GM19035 (cell line): Measurements from ENCODE around the gene TRPV5.
A peak's percentile ranks its signal among the peaks of the same experiment; 100 is the strongest.

Source experiments
- ATAC-seq: cut with Tn5 transposase; IDR thresholded peaks from one replicate; pipeline ENCODE4 v1.9.1; 2021; ENCODE audit not compliant: unreplicated experiment

The TRPV5 gene

DNA sequence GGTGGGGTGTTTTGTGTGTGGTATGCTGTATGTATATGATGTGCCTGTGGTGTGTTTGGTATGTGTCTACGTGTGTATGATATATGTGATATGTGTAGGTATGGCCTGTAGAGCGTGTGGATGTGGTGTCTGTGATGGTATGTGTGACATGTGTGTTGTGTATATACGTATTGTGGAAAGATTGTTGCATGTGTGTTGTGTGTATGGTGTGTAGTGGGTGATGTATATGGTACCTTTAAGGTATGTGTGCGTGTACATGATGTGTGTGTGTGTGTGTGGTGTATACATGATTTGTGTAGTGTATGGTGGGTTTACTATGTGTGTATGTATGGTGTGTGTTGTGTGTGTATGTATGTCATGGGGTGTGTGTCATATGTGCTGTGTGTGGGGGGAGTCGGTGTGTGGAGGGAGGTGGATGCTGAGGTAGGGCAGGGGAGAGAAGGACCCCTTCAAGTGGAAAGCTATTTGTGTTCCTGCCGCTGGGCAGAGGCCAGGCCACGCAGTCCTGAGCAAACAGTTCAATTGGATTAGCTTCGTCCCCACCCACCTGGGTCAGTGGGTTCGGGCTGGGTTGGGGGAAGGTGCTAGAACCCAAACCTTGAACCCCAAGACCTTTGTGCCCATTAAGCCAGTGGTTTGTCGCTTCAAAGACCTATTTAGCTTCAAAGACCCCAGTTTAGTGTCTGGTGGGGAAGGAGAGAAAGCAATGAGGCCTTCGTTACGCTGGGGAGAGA is 46.1 kb downstream of the TRPV5 start:
- ATAC-seq, result no peak

DNA sequence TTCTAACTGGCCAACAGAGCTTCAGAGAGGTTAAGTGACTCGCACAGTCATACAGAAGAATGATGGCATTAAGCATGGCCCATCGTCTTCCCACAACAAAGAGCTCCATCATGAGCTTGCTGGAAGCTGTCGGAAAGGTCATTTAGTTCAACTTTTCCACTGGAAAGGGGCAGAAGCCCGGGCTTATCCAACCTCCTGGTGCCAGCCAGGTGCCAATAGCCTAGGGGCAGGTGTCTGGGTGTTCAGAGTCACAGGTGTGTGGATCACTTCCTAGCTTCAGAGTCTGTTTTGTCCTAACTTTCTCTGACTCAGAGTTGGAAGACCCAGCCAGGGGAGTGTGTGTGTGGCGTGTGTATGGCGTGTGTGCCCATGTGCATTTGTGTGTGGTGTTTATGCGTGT is 46.7 kb downstream of the TRPV5 start:
- no peak for ATAC-seq

DNA sequence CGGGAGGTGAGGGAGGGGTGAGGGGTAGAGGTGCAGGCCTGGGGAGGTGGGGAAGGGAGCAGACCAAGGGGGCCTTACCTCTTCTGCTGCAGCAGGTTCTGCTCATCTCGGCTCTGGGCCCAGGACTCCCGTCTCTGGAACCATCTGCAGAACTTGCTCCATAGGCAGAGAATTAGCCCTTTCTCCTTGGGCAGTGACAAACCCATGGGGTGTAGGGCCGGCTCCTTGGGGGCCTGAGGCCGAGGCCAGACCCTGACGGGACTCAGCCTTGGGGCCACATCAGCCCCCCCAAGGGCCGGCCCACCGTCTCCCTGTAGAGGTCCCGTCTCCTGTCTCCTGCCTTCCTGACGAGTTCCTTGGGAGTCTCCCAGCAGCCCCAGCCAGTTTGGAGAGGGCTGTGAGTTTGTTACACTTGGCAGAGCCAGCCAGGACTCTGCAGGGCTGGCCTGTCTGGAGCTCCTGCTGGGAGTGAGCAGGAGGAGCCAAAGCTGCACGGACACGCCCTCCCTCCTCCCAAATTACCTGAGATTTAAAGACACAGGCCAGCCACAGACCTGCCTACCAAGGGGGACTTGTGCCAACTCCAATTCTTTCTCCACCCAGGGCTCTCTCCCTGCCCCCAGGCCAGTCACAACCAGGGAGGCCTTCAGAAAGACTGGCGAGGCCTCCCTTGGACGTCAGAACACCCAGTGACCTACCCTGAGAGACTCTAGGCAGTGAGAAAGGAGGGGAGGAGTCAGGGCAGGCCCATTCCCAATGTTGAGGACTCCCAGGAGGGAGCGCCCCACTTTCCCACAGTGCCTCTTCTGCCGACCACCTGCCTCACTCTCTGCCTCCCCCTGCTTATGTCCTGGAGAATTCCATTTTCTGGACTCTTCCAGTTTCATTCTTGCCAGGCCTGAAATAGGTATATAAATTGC is 48.0 kb downstream of the TRPV5 start, which contains the start of gene TRPV6:
Gene TRPV6 (minus strand): TSS at position 435 of the 920 bp plus-strand sequence.
- ATAC-seq, result no peak

DNA sequence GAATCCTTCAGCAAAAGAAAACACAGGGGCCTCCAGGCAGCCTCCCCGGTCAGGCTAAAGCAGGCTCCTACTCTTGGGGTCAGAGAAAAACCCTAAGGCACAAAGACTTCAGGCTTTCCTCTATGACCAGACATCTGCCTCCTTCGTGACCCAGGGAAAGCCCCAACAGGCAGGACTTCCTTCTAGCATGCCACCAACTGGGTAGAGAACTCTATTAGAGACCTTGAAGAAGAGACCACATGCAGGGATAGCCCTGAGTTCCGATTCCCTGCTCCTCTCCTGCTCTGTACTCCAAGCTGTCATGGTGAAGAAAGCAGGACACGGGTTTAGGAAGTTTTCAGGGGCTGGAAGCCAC is 49.3 kb downstream of the TRPV5 start:
- ATAC-seq, result no peak

DNA sequence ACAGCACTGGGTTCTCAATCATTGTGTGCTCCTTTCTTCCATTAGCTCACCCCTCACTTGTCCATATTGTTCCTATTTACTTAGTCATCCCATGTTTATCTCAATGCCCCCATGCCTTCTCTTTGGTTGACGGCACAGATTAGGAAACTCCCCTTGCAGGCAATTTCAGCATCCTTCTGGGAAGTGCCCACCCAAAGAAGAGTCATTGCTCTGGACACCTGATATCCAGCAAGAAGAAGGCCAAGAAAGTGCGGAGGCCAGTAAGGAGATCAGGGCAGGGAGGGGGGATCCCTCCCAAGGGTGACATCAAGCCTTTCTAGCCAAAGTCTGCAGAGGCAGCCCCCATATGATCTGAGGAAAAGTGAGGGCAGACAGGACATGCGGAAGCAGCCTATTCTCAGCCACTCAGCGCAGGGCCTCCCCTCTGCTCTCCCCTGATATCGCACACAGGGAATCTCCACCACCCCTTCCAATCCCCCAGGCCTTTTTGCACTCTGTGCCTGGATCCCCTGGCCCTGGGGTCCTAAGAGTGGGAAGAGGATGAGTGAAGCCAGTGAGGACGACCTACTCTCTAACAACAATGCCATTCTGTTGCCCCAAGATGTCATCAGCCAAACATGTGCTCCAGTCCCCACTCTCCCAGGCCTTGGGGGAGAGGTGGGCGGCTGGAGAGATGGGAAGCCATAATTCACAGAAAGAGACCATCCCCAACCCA is 49.8 kb downstream of the TRPV5 start:
- no peak for ATAC-seq

DNA sequence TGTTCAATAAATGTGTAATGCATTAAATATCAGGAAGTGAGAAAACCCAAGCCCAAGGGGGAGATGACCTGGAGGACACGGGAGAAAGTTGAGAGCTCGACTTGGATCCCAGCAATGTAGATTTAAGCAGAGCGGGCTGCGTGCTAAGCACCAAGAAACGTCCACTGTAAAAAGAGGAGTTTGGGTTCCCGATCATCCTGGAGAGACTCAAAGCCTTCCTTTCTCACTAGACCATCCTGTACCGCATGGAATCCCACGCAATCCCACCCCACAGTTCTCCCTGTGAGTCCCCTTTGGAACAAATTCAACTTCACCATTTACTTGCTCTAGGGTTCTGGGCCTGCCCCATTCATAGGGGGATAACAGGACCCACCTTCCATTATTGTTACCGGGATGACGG is 50.4 kb downstream of the TRPV5 start:
- ATAC-seq, result no peak

DNA sequence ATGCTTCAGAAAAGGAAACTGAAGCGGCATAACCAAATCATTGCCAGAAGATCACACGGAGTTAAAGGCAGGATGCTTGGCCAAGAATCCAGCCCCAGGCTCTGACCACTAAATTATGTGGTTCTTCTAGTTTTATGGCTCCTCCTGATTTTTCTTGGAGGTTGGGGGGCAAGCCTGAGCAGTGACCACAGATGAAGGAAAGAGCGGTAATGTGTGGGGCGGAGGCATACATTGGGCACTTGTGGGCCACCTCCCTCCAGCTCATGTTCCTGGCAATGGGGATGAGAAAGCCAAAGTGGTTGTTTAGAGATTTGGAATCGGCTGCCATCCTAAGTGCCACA is 51.2 kb downstream of the TRPV5 start:
- no peak for ATAC-seq

DNA sequence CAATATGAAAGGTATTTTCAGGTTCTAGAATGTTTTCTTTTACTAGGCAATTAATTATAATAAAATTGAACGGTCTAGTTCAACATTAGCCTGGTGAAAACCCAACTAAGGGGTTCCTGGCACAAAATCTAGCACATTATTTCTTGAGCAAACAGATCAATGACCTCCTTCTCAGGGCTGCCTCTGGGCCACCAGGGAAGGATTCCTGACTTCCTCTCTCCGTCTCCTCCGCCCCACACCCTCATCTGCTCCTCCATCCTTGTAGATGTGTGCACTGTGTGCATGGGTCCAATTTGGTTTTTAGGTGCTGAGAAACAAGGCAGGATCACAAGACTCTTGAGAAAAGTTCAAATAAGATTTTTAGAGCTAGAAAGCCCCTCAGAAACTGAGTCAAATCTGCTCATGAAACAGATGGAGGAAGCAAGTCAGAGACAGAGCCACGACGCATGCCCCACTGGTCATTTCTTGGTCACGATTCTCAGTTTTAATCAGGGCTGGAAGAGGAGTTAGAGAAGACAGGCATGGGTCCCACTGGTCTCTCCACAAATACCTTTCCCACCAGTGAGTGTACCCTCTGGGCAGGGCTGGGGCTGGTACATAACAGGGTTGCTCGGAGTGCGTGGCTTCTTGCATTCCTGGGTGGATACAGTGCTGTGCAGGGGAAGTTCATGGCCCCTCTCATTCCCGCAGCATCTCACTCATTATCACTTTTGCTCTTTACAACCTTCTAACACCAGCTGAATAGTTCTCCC is 51.8 kb downstream of the TRPV5 start:
- ATAC-seq, result no peak

DNA sequence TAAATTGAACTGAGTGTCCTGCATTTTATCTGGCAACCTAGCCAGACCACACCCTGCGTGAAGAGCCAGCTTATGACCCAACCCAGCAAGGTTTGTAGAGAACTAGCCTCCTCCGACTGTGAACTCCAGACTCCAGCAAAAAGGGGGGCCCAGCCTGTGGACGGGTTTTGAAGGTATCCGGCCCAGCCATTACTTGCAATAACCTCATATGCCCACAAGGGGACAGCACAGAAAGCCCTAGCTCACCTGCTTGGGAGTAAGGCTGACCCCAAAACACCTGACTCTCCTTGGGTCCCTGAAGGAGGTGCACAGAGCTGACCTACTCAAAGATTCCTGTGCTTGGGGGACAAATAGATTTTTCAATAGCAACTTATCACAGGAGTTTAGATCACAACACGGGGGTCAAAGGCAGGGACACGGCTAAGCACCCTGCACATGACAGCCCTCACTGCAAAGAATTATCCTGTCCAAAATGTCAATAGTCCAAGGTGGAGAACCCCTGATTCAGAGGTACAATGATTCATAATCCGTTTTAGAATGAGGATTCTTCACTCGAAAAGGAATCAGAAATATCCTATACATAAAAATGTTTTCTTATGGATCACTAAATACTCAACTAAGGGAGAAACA is 52.6 kb downstream of the TRPV5 start:
- ATAC-seq, result peak; percentile 66

DNA sequence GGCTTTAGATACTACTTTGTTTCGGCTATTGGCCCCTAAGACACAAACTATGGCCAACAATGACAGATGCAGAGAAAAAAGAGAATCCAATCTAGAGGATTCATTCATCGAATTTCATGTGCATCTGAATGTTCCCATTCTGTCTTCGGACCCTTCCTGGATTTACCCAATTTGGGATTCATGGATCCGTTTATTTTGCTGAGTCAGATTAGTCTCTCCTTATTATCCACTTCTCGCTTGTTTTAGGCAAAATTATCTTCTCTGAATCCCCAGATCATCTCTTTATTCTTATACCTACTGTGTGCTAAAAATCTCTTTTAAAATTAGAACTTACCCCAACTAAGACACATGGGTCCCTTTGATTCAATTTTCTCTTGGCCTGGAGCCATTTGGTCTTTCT is 54.5 kb downstream of the TRPV5 start:
- no peak for ATAC-seq

DNA sequence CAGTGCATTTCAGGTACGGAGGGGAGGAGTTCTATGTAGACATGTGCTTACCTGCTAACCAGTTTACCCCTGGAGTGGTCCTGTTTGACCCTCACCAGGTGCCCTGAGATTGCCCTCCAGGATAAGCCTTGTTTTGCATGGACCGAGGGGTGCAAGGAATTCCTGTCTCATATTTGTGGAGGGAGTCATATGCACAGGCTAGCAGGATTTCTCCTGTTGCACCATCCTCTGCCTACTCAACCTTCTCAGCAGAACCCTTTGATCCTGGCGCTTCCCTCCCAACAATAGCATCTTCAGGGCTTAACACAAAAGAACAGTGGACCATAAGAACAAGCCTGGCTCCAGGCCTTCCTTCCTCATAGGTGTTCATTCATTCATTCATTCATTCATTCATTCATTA is 55.2 kb downstream of the TRPV5 start:
- ATAC-seq, result no peak

DNA sequence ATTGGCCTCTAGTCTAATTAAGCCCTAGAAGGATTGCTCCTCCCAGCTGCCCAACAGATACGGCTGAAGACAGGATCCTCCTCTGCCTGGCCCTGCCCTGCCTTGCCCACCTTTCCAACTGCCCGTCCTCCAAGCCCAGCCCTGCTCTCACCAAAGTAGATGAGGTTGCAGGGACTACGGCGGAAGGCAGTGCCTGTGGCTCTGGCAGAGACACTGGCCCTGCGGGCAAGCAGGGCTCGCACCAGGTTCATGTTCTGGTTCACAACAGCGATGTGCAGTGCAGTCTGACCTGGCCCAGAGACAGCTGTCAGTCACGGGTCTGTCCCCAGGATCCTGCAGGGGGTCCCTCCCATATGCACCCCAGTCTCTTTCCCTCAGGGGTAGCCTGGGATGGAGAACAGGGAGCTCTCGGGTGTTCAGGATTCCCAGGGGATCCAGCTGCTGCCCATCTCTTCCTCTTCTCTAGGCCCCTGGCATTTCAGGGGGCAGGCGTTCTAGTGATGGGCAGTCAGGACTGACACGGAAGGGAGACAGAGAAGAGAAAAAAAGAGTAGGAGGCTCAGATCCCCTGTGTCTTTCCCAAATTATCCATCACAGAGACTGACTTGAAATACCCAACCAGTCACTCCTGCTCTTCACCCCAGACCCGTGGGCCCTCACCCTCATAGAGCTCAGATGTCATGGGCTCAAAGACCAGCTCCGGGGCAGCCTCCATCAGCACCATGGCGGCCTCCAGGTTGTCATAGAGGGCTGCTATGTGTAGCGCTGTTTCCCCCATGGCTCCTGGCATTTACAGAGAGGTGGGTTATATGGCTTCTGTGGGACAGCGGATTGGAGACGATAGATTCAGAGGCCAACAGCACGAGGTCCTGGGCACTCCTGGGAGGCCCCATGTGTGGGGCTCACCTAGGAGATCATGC is 56.3 kb downstream of the TRPV5 start:
- no peak for ATAC-seq

DNA sequence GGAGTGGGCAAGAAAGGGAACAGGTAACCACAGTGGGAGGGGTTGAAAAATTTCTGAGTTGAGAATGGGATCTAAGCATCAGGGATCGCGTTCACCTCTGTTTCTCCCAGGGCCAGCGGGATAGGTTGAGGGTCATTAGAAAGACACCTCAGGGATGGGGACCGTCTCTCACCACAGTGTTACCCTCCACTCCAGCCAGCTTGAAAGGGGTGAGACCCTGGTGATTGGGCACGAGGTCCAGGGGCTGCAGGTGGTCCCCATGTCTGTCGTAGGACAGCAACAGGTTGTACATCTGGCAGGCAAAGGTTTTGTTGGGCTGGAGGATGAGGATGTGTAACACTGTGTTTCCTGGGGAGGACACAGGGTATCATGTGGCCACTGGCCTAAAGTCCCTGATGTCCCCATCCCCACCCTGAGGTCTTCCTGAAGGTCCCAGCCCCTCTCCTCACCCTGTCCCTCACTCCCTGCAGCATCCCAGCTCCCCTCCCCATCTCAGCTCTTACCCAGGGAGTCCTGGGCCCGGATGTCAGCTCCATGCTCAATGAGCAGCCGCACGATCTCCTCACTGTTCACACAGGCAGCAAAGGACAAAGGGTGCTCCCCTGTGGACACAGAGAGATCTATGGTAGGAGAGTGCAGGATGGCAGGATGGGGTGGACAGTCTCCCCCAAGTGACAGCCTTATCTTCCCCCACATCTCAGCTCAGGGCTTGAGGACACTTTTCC is 57.1 kb downstream of the TRPV5 start:
- no peak for ATAC-seq

DNA sequence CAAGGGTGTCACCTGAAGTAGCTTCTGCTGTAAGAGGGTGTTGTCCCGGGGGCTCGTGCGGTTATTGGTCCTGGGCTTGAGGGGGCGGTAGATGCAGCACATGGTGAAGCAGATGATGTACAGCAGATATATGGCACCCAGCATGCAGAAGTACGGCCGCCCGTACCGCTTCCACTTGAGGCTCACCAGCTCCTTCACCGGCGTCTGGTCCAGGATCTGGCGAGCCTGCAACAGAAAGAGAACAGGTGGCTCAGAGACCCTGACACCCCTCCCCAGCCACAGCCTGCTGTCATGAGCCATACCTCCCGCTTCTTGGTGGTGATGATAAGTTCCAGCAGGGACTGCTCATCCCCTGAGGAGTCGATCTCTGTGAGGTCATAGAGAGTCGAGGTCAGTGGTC is 58.1 kb downstream of the TRPV5 start:
- no peak for ATAC-seq

DNA sequence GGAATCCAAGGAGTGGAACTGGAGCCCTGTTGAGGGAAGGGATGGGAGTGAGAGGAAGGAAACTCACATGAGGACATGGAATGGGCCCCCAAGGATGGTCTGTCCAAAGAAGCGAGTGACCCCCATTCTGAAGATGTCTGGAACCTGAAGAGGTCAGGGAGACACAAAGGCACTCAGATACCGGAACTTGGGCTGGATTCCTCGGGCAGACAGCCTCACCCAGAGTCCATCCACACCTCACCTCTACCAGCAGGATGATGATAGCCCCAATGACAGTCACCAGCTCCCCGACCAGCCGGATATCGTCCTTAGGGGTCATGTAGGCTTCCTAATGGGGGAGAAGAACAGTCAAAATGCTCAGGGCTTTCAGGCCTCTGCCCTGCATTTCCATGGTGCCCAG is 58.7 kb downstream of the TRPV5 start:
- no peak for ATAC-seq

DNA sequence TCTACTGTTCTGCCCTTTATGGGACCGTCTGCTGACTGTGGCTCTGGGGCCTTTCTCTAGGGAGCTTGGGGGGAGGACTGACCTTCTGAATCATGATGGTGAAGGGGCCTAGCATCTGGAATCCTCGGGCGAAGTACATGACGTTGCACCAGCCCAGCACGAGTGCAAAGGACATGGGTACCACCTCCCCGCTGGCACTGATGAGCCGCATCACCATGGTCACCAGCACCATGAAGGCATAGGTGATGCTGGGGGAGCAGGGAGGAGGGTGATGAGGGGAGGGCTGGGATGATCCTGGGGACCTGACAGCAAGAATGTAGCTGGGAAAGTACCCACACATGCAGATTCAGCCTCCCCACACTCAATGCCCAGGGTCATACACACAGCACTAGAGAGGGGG is 59.1 kb downstream of the TRPV5 start:
- ATAC-seq, result no peak

DNA sequence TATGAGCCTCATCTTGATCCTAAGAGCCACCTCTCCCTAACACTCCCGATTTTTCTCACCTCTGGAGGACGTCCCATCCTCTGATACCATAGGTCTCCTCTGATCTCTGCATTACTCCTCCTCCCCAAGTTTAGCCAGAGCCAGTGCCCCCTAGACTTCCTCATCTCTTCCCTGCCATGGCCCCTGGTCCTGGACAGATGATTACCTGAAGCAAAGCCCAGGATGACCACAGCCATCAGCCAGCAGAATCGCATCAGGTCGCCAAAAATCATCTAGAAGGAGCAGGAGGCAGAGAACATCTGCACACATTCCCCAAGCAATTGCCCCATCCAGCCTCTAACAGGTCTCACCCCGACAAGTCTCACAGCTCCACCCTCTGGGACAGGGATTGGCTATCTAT is 59.7 kb downstream of the TRPV5 start:
- ATAC-seq, result no peak

DNA sequence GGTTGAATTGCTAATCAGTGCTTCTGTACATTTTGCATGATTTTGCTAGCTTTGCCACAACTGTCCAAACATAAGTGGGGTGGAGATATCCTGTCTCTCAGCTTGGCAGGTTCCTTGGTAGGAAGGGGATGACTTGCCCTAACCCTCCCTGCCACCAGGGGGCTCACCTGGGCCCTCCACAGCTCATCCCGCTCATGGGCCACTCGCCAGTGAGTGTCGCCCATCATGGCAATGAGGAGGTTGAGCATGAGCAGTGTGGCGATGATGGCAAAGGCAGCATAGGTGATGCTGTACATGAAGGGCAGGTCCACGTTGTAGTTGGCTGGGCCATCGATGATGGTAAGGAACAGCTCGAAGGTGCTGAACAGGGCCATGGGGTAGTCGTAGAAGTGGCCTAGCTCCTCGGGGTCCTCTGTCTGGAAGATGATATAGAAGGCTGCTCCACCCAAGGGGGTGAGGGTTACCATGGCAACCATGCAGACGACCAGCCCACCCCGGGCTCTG is 60.2 kb downstream of the TRPV5 start:
- ATAC-seq, result no peak
